ENCODE measurements around the gene PLGLB2.
"Not testable (repeated sequence)": the region's sequence is repeated elsewhere in the genome, so short reads cannot be mapped to it uniquely, and the experiment has no call there.

The PLGLB2 gene

DNA sequence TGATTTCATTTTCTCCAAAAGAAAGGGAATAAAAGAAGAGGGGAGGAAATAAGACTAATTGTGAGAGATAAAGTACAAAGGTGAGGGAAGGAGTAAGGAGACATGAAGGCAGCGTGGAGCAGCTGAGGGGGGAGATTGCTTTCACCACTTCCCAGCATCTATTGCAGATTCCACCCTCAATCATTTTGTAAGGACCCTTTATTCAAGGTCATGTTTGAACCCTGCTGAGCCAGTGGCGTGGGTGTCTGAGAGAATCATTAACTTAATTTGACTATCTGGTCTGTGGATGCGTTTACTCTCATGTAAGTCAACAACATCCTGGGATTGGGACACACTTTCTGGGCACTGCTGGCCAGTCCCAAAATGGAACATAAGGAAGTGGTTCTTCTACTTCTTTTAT, at the start of gene PLGLB2:
Gene PLGLB2, plus strand, starts transcription at position 297 of the 400 bp plus-strand sequence. Its CDS starts 67 bp downstream, at position 364.
- DNase-seq (ENCODE audit: low spot score): not testable (repeated sequence)

DNA sequence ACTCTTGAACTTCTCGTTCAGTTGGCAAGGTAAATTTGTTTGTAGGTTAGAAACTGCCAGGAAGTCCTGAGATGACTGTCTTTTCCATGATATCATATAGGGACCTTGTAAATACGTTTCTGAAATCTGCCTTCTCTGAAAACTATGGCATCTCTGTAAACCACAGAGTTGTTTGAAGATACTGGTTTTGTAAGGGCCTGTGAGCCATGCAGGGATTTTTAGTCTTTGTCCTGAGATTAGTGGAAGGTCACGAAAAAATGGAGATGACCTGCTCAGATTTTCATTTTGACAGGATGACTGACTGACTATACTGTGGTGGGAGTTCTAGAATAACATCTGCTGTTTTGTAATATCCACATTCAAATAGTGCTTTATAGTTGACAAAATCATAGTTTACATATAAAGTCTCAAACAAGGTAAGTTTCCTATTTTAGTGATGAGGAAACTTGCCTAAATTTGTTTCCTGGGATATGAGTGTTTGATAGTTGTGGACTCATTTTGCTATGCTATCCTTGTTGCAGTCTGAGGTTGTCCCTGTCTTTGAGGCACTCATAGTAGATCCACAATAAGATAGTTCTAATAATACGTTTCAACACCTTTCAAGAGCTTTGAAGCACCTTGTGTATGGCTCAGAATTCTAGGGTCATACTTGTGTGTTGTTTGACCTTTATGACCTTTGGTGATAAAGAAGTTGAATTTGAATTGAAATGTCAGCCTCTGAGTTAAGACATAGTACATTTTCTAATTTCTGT, 43.1 kb upstream of the PLGLB2 start:
- DNase-seq (ENCODE audit: low spot score): not testable (repeated sequence)

DNA sequence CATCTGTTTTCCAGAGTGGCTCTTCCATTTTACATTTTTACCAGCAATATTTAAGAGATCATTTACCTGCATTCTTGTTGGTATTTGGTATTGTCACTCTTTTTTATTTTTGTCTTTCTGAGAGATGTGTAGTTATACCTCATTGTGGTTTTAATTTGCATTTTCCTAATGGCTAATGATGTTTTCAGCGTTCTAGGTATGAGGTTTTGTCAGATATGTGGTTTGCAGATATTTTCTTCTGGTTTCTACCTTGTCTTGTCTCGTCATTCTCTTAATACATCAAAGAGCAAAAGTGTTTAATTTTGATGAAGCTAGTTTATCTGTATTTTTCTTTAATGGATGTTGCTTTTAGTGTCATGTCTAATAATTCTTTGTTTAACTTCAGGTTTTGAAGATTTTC, 39.5 kb upstream of the PLGLB2 start:
- DNase-seq (ENCODE audit: low spot score): not testable (repeated sequence)

DNA sequence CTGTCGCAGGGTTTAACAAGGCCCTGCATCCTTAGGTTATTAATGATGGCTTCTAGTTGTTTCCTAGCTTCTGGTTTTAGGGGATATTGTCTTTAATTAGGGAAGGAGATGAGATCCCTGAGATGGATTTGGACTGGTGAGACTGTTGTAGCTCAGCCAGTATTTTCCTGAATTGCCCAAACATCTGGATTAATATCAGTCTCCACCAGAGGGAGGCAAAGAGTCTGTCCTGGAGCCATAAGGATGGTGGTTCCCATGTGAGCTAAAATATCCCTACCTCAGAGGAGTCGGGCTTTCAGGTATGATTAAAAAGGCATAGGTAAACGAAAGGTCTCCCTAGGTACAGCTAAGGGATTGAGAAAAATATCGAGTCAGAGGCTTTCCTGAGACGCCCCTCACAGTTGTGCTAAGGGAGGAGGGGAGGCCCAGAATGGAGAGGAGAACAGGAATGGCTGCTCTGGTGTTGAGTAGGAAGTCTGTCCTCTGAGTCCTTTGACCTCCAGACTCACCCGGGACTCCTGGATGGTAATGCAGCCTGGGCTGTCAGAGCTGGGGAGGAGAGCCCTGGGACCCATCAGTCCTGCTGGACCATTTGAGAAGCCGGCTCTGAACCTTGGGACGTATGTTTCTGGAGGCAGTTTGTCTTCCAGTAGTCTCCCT, 19.8 kb upstream of the PLGLB2 start:
- not testable (repeated sequence) for DNase-seq (ENCODE audit: low spot score)

DNA sequence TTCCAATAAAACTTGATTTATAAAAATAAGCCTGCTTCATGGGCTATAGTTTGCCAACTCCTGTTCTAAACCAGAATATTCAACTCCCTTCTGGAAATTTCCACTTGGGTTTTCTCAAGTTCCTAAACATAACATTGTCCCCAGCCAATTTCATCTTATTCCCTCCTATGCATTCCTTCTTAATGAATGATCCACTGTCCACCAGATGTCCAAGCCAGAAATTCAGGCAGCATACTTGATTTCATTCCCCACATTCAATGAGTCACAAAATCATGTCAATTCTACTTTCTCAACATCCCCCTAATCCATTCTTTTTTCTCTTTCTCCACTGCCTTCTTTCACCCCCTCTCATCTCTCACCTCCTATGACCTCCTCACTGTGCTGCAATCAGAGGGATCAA, 7.0 kb upstream of the PLGLB2 start:
- DNase-seq (ENCODE audit: low spot score): not testable (repeated sequence)

DNA sequence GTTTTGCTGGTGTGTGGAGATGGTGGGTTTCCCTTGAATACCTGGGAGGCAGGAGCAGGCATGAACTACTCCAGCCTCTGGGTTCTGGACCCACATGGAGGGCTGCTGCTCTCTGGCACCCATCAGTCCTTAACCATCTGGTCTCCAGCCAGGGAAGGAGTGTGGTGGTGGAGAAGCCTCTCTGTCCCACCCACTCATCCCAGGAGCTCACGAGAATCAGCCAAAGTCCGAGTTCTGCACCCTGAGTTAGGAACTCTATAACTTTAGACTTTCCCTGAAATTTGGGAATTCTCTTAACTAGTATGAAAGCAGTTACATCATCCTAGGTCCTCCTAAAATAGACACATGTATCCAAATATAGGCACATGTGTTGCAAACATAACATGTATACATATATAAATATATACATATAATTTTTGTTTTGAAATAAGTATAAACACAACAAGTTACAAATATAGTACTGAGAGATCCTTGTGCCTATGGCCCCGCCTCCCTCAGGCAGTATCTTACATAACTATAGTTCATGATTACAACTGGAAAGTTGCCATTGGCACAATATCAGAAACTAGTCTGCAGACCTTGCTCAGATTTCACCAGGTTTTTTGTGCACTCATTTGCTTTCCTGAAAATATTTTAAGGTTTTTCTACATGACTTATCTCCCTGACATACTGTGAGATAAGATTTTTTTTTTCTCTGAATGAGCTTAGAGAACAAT, 5.3 kb upstream of the PLGLB2 start:
- DNase-seq (ENCODE audit: low spot score): not testable (repeated sequence)

DNA sequence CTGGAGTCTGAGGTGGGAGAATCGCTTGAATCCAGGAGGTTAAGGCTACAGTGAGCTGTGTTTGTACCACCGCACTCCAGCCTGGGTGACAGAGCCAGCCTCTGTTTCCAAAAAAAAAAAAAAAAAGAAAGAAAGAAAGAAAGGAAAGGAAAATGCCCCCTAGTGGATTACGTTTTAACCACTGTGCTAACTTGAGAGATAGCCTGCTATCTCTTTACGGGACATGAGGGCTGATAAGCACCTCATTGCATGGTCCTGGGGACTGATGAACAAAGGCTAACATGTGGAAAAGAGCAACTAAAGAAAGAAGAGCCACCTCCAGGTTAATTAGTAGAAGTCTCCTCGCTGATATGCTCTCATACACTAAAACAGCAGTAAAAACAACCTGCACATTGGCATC, 4.2 kb upstream of the PLGLB2 start:
- not testable (repeated sequence) for DNase-seq (ENCODE audit: low spot score)

DNA sequence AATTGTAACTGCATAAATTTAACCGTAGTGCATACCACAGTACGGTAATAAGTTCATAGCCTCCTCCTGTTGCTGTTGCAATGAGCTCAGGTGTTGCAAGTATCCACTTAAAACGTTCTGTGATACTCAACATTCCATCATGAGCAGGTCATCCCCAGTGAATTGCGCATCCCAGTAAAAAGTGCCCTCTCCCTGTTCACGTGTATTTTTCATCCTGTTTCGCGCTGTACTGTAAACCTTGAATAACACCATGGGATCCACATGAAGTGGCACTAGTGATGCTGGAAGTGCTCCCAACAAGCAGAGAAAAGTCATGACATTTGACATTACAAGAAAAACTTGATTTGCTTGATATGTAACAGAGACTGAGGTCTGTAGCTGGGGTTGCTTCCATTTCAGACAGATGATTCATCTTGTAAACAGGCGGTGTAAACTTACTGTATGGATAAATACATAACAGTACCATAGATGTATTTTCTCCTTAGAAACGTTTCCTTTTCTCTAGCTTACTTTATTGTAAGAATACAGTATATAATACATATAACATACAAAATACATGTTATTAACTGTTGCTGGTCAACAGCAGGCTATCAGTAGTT, 2.4 kb upstream of the PLGLB2 start:
- DNase-seq (ENCODE audit: low spot score): not testable (repeated sequence)

DNA sequence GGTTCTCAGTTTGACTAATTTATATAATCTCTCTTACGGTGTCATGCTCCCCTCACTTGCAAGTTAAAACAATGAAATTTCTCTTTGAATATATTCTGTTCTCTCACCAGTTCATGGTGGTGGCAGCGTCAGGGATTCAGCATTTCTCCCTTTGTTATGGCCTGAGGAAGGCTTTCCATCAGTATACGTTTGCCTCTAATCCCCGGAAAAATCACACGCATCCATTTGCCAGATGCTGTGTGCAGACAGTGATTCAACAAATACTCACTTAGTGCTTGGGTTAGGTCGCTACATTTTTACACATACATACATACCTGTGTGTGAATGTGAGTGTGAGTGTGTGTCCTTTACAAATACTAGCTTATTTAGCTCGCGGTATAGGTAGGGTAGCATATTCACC, 637 bp downstream of the PLGLB2 start:
- not testable (repeated sequence) for DNase-seq (ENCODE audit: low spot score)

DNA sequence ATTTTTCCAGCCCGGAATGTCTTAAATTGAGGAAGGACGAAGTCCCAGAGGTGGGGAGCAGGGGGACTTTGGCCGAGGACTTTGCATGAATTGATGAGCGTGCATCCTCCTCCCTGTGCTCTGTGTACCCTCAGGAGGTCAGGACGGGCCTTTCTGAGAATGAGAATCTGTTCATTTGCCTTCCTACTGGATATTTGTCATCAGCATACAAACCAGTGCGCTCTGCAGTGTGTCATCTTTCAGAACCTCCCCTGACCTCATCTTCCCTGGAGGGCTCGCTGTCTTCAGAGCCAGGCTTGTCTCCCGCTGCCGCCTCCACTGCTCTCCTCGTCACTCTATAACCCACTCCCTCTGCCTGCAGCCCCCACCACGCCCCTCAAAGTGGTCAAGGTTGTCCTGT, 2.7 kb downstream of the PLGLB2 start:
- not testable (repeated sequence) for DNase-seq (ENCODE audit: low spot score)

DNA sequence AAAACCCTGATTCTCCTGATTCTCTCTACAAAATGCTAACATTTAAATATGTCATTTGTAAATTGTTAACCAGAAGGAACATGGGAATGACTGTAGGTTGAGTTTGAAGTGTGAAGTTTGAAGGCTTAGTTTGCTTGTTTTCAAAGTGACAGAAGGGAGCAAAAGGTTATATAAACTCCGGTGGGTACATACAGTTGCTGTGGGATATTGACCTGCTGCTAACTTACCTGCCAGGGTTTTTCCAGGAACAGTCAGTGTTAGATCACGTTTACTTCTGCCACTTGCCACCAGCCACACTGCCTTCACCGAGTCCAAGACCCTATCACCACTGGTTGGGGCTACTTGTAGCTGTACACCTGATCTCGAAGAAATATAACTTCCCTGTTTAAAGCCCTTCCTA, 6.9 kb downstream of the PLGLB2 start:
- not testable (repeated sequence) for DNase-seq (ENCODE audit: low spot score)

Measured in left forelimb (tissue), 1 donor.